ENCODE measurements around the gene SCAMP3.
"Not testable (repeated sequence)": the region's sequence is repeated elsewhere in the genome, so short reads cannot be mapped to it uniquely, and the experiment has no call there.

SCAMP3 gene

GRCh38 chr1:155254714-155255242, 7.4 kb downstream of the SCAMP3 start:
- DNase-seq (ENCODE audit: low read depth in 2 of 2), result no peak

- no peak for DNase-seq (ENCODE audit: low read depth in 2 of 2)
Observed at GRCh38 chr1:155254228-155254713, 7.9 kb downstream of the SCAMP3 start.

- no peak for DNase-seq (ENCODE audit: low read depth in 2 of 2)
Observed at GRCh38 chr1:155253797-155254196, 8.4 kb downstream of the SCAMP3 start.

GRCh38 chr1:155253208-155253607, 9.0 kb downstream of the SCAMP3 start:
- DNase-seq (ENCODE audit: low read depth in 2 of 2), result no peak

GRCh38 chr1:155251566-155251965, 10.6 kb downstream of the SCAMP3 start:
- no peak for DNase-seq (ENCODE audit: low read depth in 2 of 2)

- DNase-seq (ENCODE audit: low read depth in 2 of 2), result peak; percentile 95 to 97
Observed at GRCh38 chr1:155250633-155251449, 11.3 kb downstream of the SCAMP3 start.

GRCh38 chr1:155250246-155250632, 11.9 kb downstream of the SCAMP3 start:
- DNase-seq (ENCODE audit: low read depth in 2 of 2), result no peak

GRCh38 chr1:155247667-155248553, 14.2 kb downstream of the SCAMP3 start:
- no peak for DNase-seq (ENCODE audit: low read depth in 2 of 2)

- not testable (repeated sequence) for DNase-seq (ENCODE audit: low read depth in 2 of 2)
Observed at GRCh38 chr1:155246796-155247195, 15.4 kb downstream of the SCAMP3 start.

- DNase-seq (ENCODE audit: low read depth in 2 of 2), result no peak
Observed at GRCh38 chr1:155245163-155245524, 17.0 kb downstream of the SCAMP3 start.

GRCh38 chr1:155244368-155245162, 17.6 kb downstream of the SCAMP3 start:
- peak; percentile 94 for DNase-seq (ENCODE audit: low read depth in 2 of 2)

- no peak for DNase-seq (ENCODE audit: low read depth in 2 of 2)
Observed at GRCh38 chr1:155242805-155243358, 19.3 kb downstream of the SCAMP3 start.

- DNase-seq (ENCODE audit: low read depth in 2 of 2), result no peak
Observed at GRCh38 chr1:155241841-155242264, 20.3 kb downstream of the SCAMP3 start.

- peak in 1 of 2 donors; percentile 33 for DNase-seq (ENCODE audit: low read depth in 2 of 2)
Observed at GRCh38 chr1:155241069-155241679, 21.0 kb downstream of the SCAMP3 start.

GRCh38 chr1:155236451-155236850, 25.7 kb downstream of the SCAMP3 start:
- DNase-seq (ENCODE audit: low read depth in 2 of 2), result no peak

GRCh38 chr1:155235375-155235774, 26.8 kb downstream of the SCAMP3 start:
- not testable (repeated sequence) for DNase-seq (ENCODE audit: low read depth in 2 of 2)

GRCh38 chr1:155233502-155233901, 28.7 kb downstream of the SCAMP3 start:
- not testable (repeated sequence) for DNase-seq (ENCODE audit: low read depth in 2 of 2)

- not testable (repeated sequence) for DNase-seq (ENCODE audit: low read depth in 2 of 2)
Observed at GRCh38 chr1:155232001-155232978, 29.9 kb downstream of the SCAMP3 start.

- DNase-seq (ENCODE audit: low read depth in 2 of 2), result not testable (repeated sequence)
Observed at GRCh38 chr1:155231302-155231701, 30.9 kb downstream of the SCAMP3 start.

GRCh38 chr1:155228096-155228427, 34.1 kb downstream of the SCAMP3 start:
- DNase-seq (ENCODE audit: low read depth in 2 of 2), result no peak
